NCI-H748 (cell line): Measurements from ENCODE around the gene FAM20B.
A peak's percentile ranks its signal among the peaks of the same experiment; 100 is the strongest.
"Not testable (repeated sequence)": the region's sequence is repeated elsewhere in the genome, so short reads cannot be mapped to it uniquely, and the experiment has no call there.

Source experiments
- DNase-seq: peaks from one replicate; lab custom pipeline; 2025; ENCODE audit not compliant: unreplicated experiment; lab: John Stamatoyannopoulos, UW

FAM20B gene, protein sequence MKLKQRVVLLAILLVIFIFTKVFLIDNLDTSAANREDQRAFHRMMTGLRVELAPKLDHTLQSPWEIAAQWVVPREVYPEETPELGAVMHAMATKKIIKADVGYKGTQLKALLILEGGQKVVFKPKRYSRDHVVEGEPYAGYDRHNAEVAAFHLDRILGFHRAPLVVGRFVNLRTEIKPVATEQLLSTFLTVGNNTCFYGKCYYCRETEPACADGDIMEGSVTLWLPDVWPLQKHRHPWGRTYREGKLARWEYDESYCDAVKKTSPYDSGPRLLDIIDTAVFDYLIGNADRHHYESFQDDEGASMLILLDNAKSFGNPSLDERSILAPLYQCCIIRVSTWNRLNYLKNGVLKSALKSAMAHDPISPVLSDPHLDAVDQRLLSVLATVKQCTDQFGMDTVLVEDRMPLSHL

DNA sequence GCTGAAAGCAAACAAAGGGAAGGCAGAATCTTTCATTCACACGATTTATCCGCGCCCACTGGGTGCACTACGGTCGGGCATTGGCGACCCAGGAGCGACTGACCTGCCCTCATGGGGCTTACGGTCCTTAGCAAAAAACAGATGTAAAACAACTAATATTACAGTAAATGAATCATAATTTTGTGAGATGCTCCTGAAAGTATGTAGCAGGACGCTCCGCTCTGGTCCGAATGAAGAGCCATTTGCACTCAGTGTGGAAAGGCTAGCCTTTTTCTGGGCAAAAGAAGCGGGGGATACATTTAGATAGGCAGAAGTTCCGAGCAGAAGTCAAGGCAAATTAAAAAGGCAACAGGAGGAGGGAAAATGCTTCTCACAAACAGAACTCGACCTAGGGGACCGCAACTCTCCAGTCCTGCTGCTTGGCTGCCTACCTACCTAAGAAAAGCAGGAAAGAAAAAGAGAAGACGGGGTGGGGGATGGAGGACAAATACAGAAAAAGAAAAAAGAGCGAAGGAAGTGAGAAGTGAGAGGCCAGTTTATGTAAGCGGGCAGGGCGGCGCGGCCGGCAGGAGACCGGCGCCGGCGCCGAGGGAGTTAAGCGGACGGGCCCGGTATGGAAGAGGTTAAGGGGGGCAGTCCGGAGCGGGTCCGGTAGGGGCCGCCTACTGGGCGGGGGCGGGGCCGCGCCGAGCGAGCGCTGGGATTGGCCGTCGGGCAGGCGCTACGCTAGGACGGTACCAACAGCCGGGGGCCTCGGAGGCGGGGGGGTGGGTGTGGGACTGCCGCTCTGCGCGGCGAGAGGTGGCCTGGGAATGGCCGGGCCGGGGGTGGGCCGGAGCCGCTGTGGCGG lies at the start of gene FAM20B:
Gene FAM20B, plus strand, starts transcription at position 770 of the 850 bp plus-strand sequence. CDS start 17,954 bp downstream, outside the sequence.
- DNase-seq, result peak; percentile 89

DNA sequence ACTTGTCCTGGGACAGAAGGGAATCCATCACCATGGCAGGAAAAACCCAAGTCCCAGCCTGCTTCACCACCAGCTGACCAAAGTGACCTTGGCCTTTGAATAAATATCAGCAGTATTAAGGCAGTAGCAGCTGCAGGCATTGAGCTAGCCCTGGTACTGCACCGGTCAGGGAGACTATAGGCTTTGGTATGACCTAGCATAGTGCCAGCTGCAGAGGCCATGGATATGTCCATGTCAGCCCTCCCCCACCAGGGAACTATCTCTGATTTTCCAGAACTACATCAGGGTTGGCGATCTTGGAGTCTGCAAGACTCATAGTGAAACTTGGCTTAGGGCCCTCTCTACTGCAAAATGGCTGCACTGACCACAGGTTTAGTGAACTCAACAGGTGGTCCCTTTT lies 49.2 kb upstream of the FAM20B start:
- DNase-seq, result no peak

DNA sequence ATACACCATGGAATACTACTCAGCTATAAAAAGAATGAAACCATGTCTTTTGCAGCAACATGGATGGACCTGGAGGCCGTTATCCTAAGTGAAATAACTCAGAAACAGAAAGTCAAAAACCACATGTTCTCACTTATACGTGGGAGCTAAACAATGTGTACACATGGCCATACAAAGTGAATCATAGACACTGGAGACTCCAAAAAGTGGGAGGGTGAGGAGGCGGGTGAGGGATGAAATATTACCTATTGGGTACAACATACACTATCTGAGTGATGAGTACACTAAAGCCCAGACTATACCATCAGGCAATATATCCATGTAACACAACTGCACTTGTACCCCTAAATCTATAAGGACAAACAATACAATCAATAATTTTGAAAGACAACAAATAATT lies 39.5 kb upstream of the FAM20B start:
- DNase-seq, result no peak

GRCh38 chr1:178988198-178988597 lies 37.5 kb upstream of the FAM20B start:
- DNase-seq, result not testable (repeated sequence)

GRCh38 chr1:178993559-178993958 lies 32.1 kb upstream of the FAM20B start:
- no peak for DNase-seq

DNA sequence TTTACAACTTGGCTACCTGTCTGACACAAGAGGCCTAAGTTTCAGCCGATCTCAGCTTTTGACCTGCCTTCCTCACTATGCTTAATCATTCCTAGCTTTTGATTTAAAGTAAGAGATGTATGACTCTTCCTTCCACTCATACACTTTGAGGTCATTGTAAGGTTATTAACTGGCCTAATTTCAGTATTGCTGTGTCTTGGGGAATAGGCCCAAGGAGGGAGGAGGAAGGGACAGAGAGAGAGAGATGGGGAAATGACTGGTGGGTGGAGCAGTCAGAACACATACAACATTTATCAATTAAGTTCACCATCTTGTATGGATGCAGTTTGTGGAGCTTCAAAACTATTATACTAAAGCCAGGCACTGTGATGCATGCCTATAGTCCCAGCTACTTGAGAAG lies 28.3 kb upstream of the FAM20B start:
- no peak for DNase-seq

GRCh38 chr1:178998295-178998694 lies 27.4 kb upstream of the FAM20B start:
- no peak for DNase-seq

- no peak for DNase-seq
Observed at GRCh38 chr1:178999061-178999460, 26.6 kb upstream of the FAM20B start.

DNA sequence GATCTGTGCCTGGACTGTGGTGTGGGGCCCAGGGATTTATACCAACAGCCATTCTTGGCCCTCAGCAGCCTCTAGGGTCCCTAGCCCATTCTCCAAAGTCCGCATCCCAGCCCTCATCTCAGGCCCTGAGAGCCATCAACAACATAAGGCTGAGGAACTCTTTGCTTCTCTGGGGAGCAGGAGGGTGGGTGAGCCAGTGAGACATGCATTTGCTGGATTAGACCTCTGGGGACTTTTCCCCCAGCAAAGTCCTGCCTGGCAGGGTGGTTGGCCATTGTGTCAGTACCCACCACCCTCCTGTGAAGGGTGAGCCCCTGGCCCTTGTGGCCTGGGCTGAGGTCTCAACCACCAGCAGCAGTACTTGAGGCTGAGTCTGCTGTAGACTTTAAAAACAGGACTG lies 24.2 kb upstream of the FAM20B start:
- no peak for DNase-seq

DNA sequence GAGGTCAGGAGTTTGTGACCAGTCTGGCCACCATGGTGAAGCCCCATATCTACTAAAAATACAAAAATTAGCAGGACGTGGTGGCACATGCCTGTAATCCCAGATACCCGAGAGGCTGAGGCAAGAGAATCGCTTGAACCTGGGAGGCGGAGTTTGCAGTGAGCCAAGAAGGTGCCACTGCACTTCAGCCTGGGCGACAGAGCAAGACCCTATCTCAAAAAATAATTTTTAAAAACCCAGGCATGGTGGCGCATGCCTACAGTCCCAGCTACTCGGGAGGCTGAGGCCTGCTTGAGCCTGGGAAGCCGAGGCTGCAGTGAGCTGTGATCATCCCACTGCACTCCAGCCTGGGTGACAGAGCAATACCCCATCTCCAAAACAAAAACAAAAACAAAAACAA lies 23.6 kb upstream of the FAM20B start:
- not testable (repeated sequence) for DNase-seq

GRCh38 chr1:179002552-179003345 lies 22.9 kb upstream of the FAM20B start:
- peak; percentile 54 for DNase-seq

GRCh38 chr1:179003512-179004066 lies 22.1 kb upstream of the FAM20B start:
- DNase-seq, result no peak

GRCh38 chr1:179007233-179007632 lies 18.5 kb upstream of the FAM20B start:
- no peak for DNase-seq

GRCh38 chr1:179010671-179011070 lies 15.0 kb upstream of the FAM20B start:
- DNase-seq, result no peak

DNA sequence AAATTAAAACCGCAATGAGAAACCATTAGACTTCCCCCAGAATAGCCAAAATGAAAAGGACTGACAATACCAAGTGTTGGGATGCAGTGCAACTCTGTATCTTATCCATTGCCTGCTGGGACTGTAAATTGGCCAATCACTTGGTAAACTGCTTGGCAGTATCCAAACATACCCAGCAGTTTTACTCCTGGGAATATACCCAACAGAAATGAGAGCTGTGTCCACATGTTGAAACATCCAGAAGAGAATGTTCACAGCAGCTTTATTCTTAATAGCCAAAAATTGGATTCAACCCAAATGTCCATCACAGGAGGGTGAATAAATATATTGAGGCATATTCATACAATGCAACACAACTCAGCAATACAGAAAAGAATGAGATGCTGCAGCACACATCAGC lies 13.7 kb upstream of the FAM20B start:
- DNase-seq, result no peak

DNA sequence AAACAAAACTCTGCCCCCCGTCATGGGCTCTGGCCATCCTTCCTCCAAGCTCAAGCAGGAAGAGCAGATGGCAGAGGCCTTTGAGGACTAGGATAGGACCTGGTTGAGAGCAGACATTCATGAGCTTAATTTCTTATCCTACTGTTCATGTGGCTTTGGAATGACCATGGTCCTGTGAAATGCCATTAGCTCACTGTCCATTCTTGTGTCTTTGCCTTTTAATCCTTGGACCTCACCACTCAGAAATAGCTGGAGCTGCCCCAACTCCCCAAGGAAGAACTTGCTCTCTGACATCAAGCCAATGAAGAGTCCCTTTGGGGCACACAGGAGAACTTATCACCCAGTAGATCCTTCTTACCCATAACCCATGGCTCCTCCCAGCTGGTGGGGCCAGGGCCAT lies 11.6 kb upstream of the FAM20B start:
- no peak for DNase-seq

DNA sequence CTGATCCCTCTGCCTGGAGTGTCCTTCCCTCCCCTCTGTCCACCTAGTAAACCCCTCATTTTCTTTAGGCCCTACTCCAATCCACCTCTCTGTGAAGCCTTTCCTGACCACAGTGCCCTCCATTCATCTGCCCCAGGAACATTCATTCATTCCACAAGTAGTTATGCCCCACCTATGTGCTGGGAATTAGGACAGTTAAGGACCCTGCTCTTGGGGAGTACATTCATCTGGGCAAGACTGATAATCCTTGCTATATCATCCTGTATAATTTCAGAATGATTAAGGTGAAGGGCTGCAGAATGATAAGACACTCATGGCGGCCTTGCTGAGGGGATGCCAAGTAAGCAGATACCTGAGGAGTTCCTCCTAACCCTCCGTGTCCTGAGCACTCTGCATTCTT lies 10.3 kb upstream of the FAM20B start:
- DNase-seq, result no peak

DNA sequence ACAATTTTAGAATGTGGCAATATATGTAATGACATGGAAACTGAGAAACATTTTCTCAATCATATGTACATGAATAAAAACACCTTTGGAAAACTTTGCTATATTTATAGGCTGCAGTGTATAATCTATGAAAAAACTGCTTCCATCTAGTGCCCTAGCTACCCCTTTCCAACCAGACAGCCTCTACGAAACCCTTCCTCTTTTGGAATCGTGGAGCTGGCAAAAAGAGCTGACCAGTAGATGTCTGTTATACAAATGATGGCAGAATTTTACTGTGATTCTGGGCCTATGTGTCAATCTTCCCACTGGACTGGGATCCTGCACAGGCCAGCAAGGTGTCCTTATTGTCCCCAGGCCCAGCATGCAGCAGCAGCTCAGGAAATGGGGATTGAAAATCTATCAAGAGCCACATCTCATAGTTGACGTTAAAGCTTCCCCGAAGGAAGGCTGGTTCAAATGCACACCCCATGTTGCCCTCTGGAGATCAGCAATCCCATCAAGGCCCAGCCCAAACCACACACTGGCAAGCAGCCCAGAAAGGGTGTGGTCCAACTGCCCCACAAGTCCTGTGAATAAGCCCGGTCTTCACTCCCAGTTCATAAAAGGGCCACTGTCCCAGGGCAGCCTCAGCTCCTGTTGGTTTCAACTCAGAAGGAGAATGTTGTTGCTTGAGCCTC lies 8.8 kb upstream of the FAM20B start:
- peak; percentile 69 for DNase-seq

DNA sequence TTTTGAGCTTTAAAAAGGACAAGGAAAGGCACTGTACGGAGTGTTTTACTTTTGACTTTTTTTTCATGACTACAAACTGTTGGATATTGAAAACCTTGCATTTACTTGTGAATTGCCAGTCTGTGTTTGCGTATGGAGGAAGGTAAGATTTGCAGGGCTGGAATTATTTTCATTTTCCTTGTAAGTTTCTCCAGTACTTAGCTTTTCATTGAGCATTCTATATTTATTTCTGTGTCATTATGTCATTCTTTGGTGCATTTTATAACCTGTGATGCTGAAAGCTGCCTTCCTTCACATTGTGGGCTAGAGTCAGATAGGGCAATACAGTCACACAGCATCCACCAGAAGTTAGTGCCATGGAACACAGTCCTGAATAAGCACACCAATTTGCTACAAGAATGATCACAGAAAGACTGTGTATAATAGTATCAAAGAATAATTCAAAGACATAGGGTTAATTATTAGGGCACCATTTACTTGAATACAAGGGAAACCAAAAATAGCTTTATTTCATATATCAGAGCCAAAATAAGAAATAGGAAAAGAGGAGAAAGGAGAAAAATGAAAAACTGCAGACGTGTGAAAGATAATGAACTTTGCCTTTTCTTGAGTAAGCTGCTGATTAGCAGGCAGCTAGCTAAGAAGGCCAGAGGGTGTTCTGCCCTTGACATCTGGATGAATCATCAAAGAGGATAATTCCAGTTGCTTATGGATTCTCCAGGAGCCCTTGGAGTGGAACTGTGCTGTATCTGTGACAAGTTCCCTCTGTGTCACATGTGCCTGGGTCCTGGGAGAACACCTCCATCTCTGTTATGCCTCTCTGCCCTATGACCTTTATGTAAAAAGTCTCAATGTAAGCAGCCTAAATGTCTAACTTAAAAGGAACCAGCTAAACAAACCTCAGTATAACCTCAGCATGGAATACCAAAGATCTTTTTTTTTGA lies 8.0 kb upstream of the FAM20B start:
- DNase-seq, result no peak
